ENCODE measurements around the gene MYOZ3. TPM values are rescaled to one million over a fixed set of nuclear protein-coding genes. Genes with fewer than 3 reads are reported as not detected.

The MYOZ3 gene
- total and polyA plus RNA-seq, 4 donors, result 0.03 to 0.09 (median 0.04) TPM; not detected in 1

GRCh38 chr5:150612405-150612804, 48.6 kb upstream of the MYOZ3 start:
- H3K27ac ChIP-seq (ENCODE audit: low read depth in 1 of 2, low read length in 2 of 2), result peak overlapping the region; percentile 23 to 87
- H3K9me3 ChIP-seq (ENCODE audit: control insufficient read depth in 4 of 4, low read length in 3 of 4), result no peaks in the 10 kb centered on the region
- no peak for TF ChIP-seq EGR1 (IDR thresholded peaks at IDR 0.05; ENCODE audit: low read depth in 2 of 2)
- peak in 1 of 2 donors; percentile 8 for TF ChIP-seq HNF4A (conservative IDR thresholded peaks at IDR 0.05)
- peak; percentile 50 for TF ChIP-seq NR2F2 (IDR thresholded peaks at IDR 0.05)
- DNase-seq (ENCODE audit: low spot score), result no peak
- H3K27me3 ChIP-seq (ENCODE audit: control insufficient read depth in 4 of 4, insufficient read depth in 4 of 4, low read length in 3 of 4), result no peaks in the 10 kb centered on the region
- H3K36me3 ChIP-seq (ENCODE audit: control insufficient read depth in 4 of 4, insufficient read depth in 3 of 4, low read depth in 1 of 4, low read length in 3 of 4), result no peaks in the 10 kb centered on the region
- H3K4me3 ChIP-seq (ENCODE audit: low read depth in 1 of 3, low read length in 3 of 3), result no peak overlapping the region
- H3K4me1 ChIP-seq (ENCODE audit: control insufficient read depth in 4 of 4, insufficient read depth in 4 of 4, low read length in 3 of 4), result peaks cover 30 to 76% (median 70%) of the 10 kb centered on the region in 4 donors
- WGBS, result 47% methylated on average over 4 of the region's 4 CpGs
- H3K9ac ChIP-seq (ENCODE audit: low read depth in 1 of 2, low read length in 2 of 2), result no peak overlapping the region

- Histone ChIP-seq H3K27ac (ENCODE audit: low read depth in 1 of 2, low read length in 2 of 2) (peak overlapping the region; percentile 80 to 87), H3K9me3 (ENCODE audit: control insufficient read depth in 4 of 4, low read length in 3 of 4) (no peaks in the 10 kb centered on the region), H3K4me3 (ENCODE audit: low read depth in 1 of 3, low read length in 3 of 3) (no peak overlapping the region), H3K4me1 (ENCODE audit: control insufficient read depth in 4 of 4, insufficient read depth in 4 of 4, low read length in 3 of 4) (peaks cover 30 to 83% (median 77%) of the 10 kb centered on the region in 4 donors), H3K9ac (ENCODE audit: low read depth in 1 of 2, low read length in 2 of 2) (no peak overlapping the region), H3K36me3 (ENCODE audit: control insufficient read depth in 4 of 4, insufficient read depth in 3 of 4, low read depth in 1 of 4, low read length in 3 of 4) (no peaks in the 10 kb centered on the region), H3K27me3 (ENCODE audit: control insufficient read depth in 4 of 4, insufficient read depth in 4 of 4, low read length in 3 of 4) (no peaks in the 10 kb centered on the region)
- DNase-seq (ENCODE audit: low spot score), result no peak
- WGBS, result 73% methylated on average over 4 of the region's 4 CpGs
- TF ChIP-seq ZBTB33 (IDR thresholded peaks at IDR 0.05) (no peak), FOXA1 (IDR thresholded peaks at IDR 0.05) (no peak), HNF4A (conservative IDR thresholded peaks at IDR 0.05) (peak in 1 of 2 donors; percentile 2), RAD21 (IDR thresholded peaks at IDR 0.05) (no peak), GABPA (IDR thresholded peaks at IDR 0.05 in 1 of 2, conservative IDR thresholded peaks at IDR 0.05 in 1 of 2) (no peak)
These were observed 48.0 kb upstream of the MYOZ3 start for GRCh38 chr5:150612905-150613670.

GRCh38 chr5:150613991-150614660, 46.9 kb upstream of the MYOZ3 start:
- WGBS, result 38% methylated on average over 9 of the region's 9 CpGs
- no peaks in the 10 kb centered on the region for H3K9me3 ChIP-seq (ENCODE audit: control insufficient read depth in 4 of 4, low read length in 3 of 4)
- H3K4me3 ChIP-seq (ENCODE audit: low read depth in 1 of 3, low read length in 3 of 3), result no peak overlapping the region
- DNase-seq (ENCODE audit: low spot score), result no peak
- peak overlapping the region; percentile 80 to 87 for H3K27ac ChIP-seq (ENCODE audit: low read depth in 1 of 2, low read length in 2 of 2)
- H3K27me3 ChIP-seq (ENCODE audit: control insufficient read depth in 4 of 4, insufficient read depth in 4 of 4, low read length in 3 of 4), result no peaks in the 10 kb centered on the region
- TF ChIP-seq FOXA1 (IDR thresholded peaks at IDR 0.05) (no peak), SP1 (IDR thresholded peaks at IDR 0.05) (peak; percentile 74), ATF3 (IDR thresholded peaks at IDR 0.05) (no peak), HNF4A (conservative IDR thresholded peaks at IDR 0.05) (peak; percentile 57 to 62), RXRA (IDR thresholded peaks at IDR 0.05) (peak; percentile 73 to 87), JUND (IDR thresholded peaks at IDR 0.05) (peak in 1 of 2 donors; percentile 36), YY1 (IDR thresholded peaks at IDR 0.05) (peak; percentile 65), RAD21 (IDR thresholded peaks at IDR 0.05) (peak; percentile 26 to 42), HNF4G (IDR thresholded peaks at IDR 0.05) (no peak), CTCF (IDR thresholded peaks at IDR 0.05; ENCODE audit: low read depth, low read length, missing input control) (peak; percentile 32), REST (IDR thresholded peaks at IDR 0.05) (no peak), EGR1 (IDR thresholded peaks at IDR 0.05; ENCODE audit: low read depth in 2 of 2) (peak in 1 of 2 donors; percentile 24)
- H3K4me1 ChIP-seq (ENCODE audit: control insufficient read depth in 4 of 4, insufficient read depth in 4 of 4, low read length in 3 of 4), result peaks cover 30 to 89% (median 79%) of the 10 kb centered on the region in 4 donors
- peak overlapping the region in 1 of 2 donors; percentile 34 for H3K9ac ChIP-seq (ENCODE audit: low read depth in 1 of 2, low read length in 2 of 2)
- H3K36me3 ChIP-seq (ENCODE audit: control insufficient read depth in 4 of 4, insufficient read depth in 3 of 4, low read depth in 1 of 4, low read length in 3 of 4), result no peaks in the 10 kb centered on the region

Data from liver (tissue), 9 donors.